Panc1 (cell line): ENCODE measurements around the gene DCTN5.

ENCODE experiments used
- POLR2AphosphoS5 ChIP-seq: IDR thresholded peaks from 2 replicates; pipeline ENCODE4 v1.6.1; 2012; ENCODE audit warnings: mild to moderate bottlenecking, low read depth, low read length, moderate library complexity
- SIN3A ChIP-seq: IDR thresholded peaks from 2 replicates; pipeline ENCODE4 v1.6.1; 2012; ENCODE audit warnings: low read depth, mild to moderate bottlenecking, low read length, moderate library complexity, borderline replicate concordance; ENCODE audit not compliant: insufficient read depth
- TCF7L2 ChIP-seq: IDR thresholded peaks from 2 replicates; pipeline ENCODE4 v1.6.1; 2011; ENCODE audit warnings: mild to moderate bottlenecking, low read depth, low read length, inconsistent platforms
- TF ChIP-seq, protein P1 (sequence below): fragments of 450-650 bp; IDR thresholded peaks from 2 replicates; pipeline ENCODE4 v1.5.1; 2017; ENCODE audit warnings: mild to moderate bottlenecking
- TF ChIP-seq, protein P2 (sequence below), 2 experiments: IDR thresholded peaks; 2 replicates each; pipeline ENCODE4 v1.6.1; 2011 to 2012; ENCODE audit warnings: low read depth in 2 of 2, control low read depth in 1 of 2, low read length in 1 of 2, mild to moderate bottlenecking in 1 of 2, moderate library complexity in 1 of 2; ENCODE audit not compliant: insufficient read depth in 1 of 2

DNA sequence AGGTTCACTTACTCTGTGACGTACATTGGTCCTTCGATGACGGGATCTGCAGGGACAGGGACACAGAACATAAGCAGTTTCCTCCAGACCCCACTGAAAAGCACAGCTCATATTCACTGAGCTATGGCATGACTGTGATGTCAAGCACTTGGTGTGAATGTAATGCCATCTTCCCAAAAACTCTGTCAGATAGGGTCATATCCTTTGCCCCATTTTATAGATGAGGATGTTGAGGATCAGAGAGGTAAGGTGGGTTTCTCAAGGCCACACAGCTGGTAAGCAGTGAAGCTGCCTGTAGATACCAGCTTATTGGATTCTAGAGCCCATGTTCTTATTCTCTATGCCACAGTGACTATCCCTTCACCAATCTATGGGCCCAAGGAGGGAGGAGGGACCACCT is 69.2 kb downstream of the DCTN5 start:
- TF ChIP-seq, protein P1, sequence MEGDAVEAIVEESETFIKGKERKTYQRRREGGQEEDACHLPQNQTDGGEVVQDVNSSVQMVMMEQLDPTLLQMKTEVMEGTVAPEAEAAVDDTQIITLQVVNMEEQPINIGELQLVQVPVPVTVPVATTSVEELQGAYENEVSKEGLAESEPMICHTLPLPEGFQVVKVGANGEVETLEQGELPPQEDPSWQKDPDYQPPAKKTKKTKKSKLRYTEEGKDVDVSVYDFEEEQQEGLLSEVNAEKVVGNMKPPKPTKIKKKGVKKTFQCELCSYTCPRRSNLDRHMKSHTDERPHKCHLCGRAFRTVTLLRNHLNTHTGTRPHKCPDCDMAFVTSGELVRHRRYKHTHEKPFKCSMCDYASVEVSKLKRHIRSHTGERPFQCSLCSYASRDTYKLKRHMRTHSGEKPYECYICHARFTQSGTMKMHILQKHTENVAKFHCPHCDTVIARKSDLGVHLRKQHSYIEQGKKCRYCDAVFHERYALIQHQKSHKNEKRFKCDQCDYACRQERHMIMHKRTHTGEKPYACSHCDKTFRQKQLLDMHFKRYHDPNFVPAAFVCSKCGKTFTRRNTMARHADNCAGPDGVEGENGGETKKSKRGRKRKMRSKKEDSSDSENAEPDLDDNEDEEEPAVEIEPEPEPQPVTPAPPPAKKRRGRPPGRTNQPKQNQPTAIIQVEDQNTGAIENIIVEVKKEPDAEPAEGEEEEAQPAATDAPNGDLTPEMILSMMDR, result no peak
- no peak for TF ChIP-seq POLR2AphosphoS5
- TF ChIP-seq, protein P2, sequence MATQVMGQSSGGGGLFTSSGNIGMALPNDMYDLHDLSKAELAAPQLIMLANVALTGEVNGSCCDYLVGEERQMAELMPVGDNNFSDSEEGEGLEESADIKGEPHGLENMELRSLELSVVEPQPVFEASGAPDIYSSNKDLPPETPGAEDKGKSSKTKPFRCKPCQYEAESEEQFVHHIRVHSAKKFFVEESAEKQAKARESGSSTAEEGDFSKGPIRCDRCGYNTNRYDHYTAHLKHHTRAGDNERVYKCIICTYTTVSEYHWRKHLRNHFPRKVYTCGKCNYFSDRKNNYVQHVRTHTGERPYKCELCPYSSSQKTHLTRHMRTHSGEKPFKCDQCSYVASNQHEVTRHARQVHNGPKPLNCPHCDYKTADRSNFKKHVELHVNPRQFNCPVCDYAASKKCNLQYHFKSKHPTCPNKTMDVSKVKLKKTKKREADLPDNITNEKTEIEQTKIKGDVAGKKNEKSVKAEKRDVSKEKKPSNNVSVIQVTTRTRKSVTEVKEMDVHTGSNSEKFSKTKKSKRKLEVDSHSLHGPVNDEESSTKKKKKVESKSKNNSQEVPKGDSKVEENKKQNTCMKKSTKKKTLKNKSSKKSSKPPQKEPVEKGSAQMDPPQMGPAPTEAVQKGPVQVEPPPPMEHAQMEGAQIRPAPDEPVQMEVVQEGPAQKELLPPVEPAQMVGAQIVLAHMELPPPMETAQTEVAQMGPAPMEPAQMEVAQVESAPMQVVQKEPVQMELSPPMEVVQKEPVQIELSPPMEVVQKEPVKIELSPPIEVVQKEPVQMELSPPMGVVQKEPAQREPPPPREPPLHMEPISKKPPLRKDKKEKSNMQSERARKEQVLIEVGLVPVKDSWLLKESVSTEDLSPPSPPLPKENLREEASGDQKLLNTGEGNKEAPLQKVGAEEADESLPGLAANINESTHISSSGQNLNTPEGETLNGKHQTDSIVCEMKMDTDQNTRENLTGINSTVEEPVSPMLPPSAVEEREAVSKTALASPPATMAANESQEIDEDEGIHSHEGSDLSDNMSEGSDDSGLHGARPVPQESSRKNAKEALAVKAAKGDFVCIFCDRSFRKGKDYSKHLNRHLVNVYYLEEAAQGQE (IDR thresholded peaks at IDR 0.05; ENCODE audit: insufficient read depth in 1 of 2, low read depth in 2 of 2, low read length in 1 of 2), result no peak
- no peak for TF ChIP-seq SIN3A
- no peak for TF ChIP-seq TCF7L2
